ENCODE results near the gene DAB1. TPM values are rescaled to one million over a fixed set of nuclear protein-coding genes. Genes with fewer than 3 reads are reported as not detected.

The DAB1 gene
- total and polyA plus RNA-seq, 2 of the 8 experiments (the other 6 are each of a cell fraction or from before 2014, with no cell fraction given), result 4.4 to 11.8 TPM

- Histone ChIP-seq H4K91ac (replicated peaks; ENCODE audit: insufficient read length, low read length) (no peak overlapping the region), H3K4ac (replicated peaks; ENCODE audit: insufficient read length, low read depth, low read length) (no peak overlapping the region), H3K23me2 (ENCODE audit: low read depth, low read length) (no peaks in the 10 kb centered on the region), H4K20me1 (replicated peaks in 1 of 2; ENCODE audit: control insufficient read depth in 1 of 2, insufficient read depth in 2 of 2, low read length in 2 of 2) (no peaks in the 10 kb centered on the region), H3K23ac (ENCODE audit: insufficient read length) (no peak overlapping the region), H3K56ac (replicated peaks; ENCODE audit: insufficient read length, low read depth, low read length) (no peak overlapping the region), H3K27me3 (replicated peaks in 1 of 4; ENCODE audit: control insufficient read depth in 3 of 4, extremely low read depth in 1 of 4, insufficient read depth in 3 of 4, low read length in 3 of 4) (no peaks in the 10 kb centered on the region), H3K4me2 (ENCODE audit: insufficient read depth in 1 of 2, low read depth in 2 of 2, low read length in 2 of 2) (no peak overlapping the region), H2BK5ac (ENCODE audit: low read depth, low read length) (no peak overlapping the region), H2BK20ac (ENCODE audit: low read length) (no peak overlapping the region), H2BK12ac (ENCODE audit: low read depth, low read length) (no peak overlapping the region), H3K18ac (ENCODE audit: extremely low read depth, low read length) (no peak overlapping the region), H3K14ac (ENCODE audit: insufficient read length) (no peak overlapping the region), H4K8ac (ENCODE audit: extremely low read depth, insufficient read depth, low read length) (no peak overlapping the region), H2BK15ac (ENCODE audit: low read length) (0 out of 2 replicates have a peak overlapping the region, but pooled peaks have one; percentile 46), H3K79me1 (ENCODE audit: low read depth, low read length) (no peaks in the 10 kb centered on the region), H3K4me3 (ENCODE audit: extremely low read depth in 1 of 4, insufficient read depth in 2 of 4, low read depth in 3 of 4, low read length in 4 of 4) (no peak overlapping the region), H2AK5ac (ENCODE audit: low read depth, low read length) (no peak overlapping the region), H3K79me2 (ENCODE audit: control insufficient read depth in 1 of 2, insufficient read depth in 2 of 2, low read length in 2 of 2) (no peaks in the 10 kb centered on the region), H3K9me3 (ENCODE audit: insufficient read depth in 2 of 2, low read depth in 1 of 2, low read length in 1 of 2) (no peaks in the 10 kb centered on the region), H3K27ac (ENCODE audit: low read depth, low read length) (no peak overlapping the region), H3K4me1 (replicated peaks in 1 of 4; ENCODE audit: control insufficient read depth in 3 of 4, insufficient read depth in 4 of 4, low read length in 3 of 4) (peaks cover 0 to 8% (median 2%) of the 10 kb centered on the region in 4 experiments; a peak in 3 of 7 replicates), H3K36me3 (ENCODE audit: control insufficient read depth in 2 of 4, insufficient read depth in 4 of 4, low read length in 3 of 4) (no peaks in the 10 kb centered on the region), H2AFZ (ENCODE audit: low read length) (no peak overlapping the region), H4K5ac (ENCODE audit: insufficient read length, low read depth, low read length) (no peak overlapping the region), H3K9ac (replicated peaks in 1 of 4; ENCODE audit: extremely low read depth in 1 of 4, low read depth in 3 of 4, low read length in 3 of 4) (no peak overlapping the region), H2BK120ac (replicated peaks; ENCODE audit: low read depth, low read length) (no peak overlapping the region)
- FAIRE-seq, result no peak
- WGBS, 2 experiments (ENCODE audit: extremely low coverage in 1 of 2, insufficient coverage in 1 of 2, insufficient read length in 1 of 2, insufficient replicate concordance in 2 of 2, low coverage in 1 of 2, low lambda C conversion rate in 2 of 2, missing lambda C conversion rate in 1 of 2), result 89% methylated on average over 3 of the region's 3 CpGs; no CpG with 5 or more reads in 1 of the 2 experiments
- ChIA-PET POLR2A (ENCODE audit: partially characterized antibody) (no interaction called here), CTCF (ENCODE audit: partially characterized antibody) (no interaction called here)
- no peak for DNase-seq (ENCODE audit: low read depth in 1 of 2, low spot score in 2 of 2)
- no peak for TF ChIP-seq HDAC2 (IDR thresholded peaks at IDR 0.05; ENCODE audit: borderline replicate concordance in 1 of 2, low read depth in 2 of 2, low read length in 2 of 2)
- TF ChIP-seq TAF7 (optimal IDR thresholded peaks at IDR 0.05; ENCODE audit: borderline replicate concordance, low read depth, low read length), result no peak
- TF ChIP-seq FOSL1 (IDR thresholded peaks at IDR 0.05; ENCODE audit: insufficient read depth, low read depth, low read length), result no peak
- no peak for TF ChIP-seq SIX5 (IDR thresholded peaks at IDR 0.05; ENCODE audit: low read depth, low read length)
- TF ChIP-seq TAF1 (IDR thresholded peaks at IDR 0.05; ENCODE audit: low read depth, low read length), result no peak
- TF ChIP-seq CBX5 (IDR thresholded peaks at IDR 0.05; ENCODE audit: low read depth, low read length), result no peak
Measured at GRCh38 chr1:57304591-57304990, 119.3 kb downstream of the DAB1 start.

Measured in H1 (cell line).